Measurements from ENCODE around the gene C16orf96. TPM values are rescaled to one million over a fixed set of nuclear protein-coding genes. Genes with fewer than 3 reads are reported as not detected.

The C16orf96 gene
- total RNA-seq, 1 donor from 2014 or later, result not detected

GRCh38 chr16:4646773-4647643 lies 90.9 kb downstream of the C16orf96 start:
- no peak for DNase-seq (ENCODE audit: low read depth in 2 of 2)

- no peak for DNase-seq (ENCODE audit: low read depth in 2 of 2)
Measured at GRCh38 chr16:4647644-4647980, 91.5 kb downstream of the C16orf96 start.

GRCh38 chr16:4648917-4649316 lies 92.8 kb downstream of the C16orf96 start:
- no peak for DNase-seq (ENCODE audit: low read depth in 2 of 2)

GRCh38 chr16:4649744-4650442 lies 93.8 kb downstream of the C16orf96 start:
- DNase-seq (ENCODE audit: low read depth in 2 of 2), result no peak

Other genes with a start within 250 kb of the C16orf96 start
- gene GLIS2, start 240.3 kb upstream of the C16orf96 start, total RNA-seq, result 0.20 and 0.65 TPM in 2 replicates
- gene PAM16, start 205.0 kb upstream of the C16orf96 start, total RNA-seq, result 16.3 and 21.0 TPM in 2 replicates
- gene VASN, start 184.5 kb upstream of the C16orf96 start, total RNA-seq, result 0.44 and 1.6 TPM in 2 replicates
- gene CORO7, start 139.7 kb upstream of the C16orf96 start, total RNA-seq, result 23.8 and 34.9 TPM in 2 replicates
- 26.8 and 37.9 TPM in 2 replicates for gene DNAJA3, start 130.5 kb upstream of the C16orf96 start, total RNA-seq
- 53.4 and 55.6 TPM in 2 replicates for gene NMRAL1, start 81.7 kb upstream of the C16orf96 start, total RNA-seq
- gene HMOX2, start 79.9 kb upstream of the C16orf96 start, total RNA-seq, result 96.3 and 127 TPM in 2 replicates
- 5.7 and 6.0 TPM in 2 replicates for gene CDIP1, start 17.6 kb upstream of the C16orf96 start, total RNA-seq
- 3.9 and 4.4 TPM in 2 replicates for gene UBALD1, start 58.5 kb downstream of the C16orf96 start, total RNA-seq
- 15.7 and 18.3 TPM in 2 replicates for gene MGRN1, start 68.5 kb downstream of the C16orf96 start, total RNA-seq
- gene NUDT16L1, start 137.2 kb downstream of the C16orf96 start, total RNA-seq, result 22.0 and 31.2 TPM in 2 replicates
- gene ANKS3, start 177.9 kb downstream of the C16orf96 start, total RNA-seq, result 10.0 and 21.2 TPM in 2 replicates
- gene DNAAF8, start 178.2 kb downstream of the C16orf96 start, total RNA-seq, result 0.22 and 0.40 TPM in 2 replicates
- gene ZNF500, start 210.8 kb downstream of the C16orf96 start, total RNA-seq, result 3.7 and 6.2 TPM in 2 replicates
- not detected in 2 replicates for gene SEPTIN12, start 232.0 kb downstream of the C16orf96 start, total RNA-seq
- gene SMIM22, start 239.0 kb downstream of the C16orf96 start, total RNA-seq, result not detected in 2 replicates
- gene ROGDI, start 246.3 kb downstream of the C16orf96 start, total RNA-seq, result 22.0 and 33.3 TPM in 2 replicates